ENCODE data around the gene SFMBT1.

DNA sequence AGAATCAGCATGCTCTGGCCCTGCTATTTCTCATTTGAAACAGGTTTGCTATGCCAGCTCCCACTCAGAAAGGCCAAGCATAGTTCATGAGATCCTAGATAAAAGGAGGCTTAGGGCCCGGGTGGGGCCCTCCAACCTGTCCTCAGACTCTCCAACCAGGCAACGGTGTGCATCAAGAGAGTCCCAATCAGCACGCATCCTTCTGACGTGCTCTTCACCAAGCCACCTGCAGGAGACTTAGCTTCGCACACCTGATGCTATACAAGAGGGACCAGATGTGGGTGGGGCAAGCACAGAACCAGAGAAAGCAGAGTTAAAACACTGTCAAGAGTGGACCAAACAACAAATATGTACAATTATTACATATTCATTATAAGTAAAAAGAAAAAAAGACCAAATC lies 165.8 kb downstream of the SFMBT1 start:
- TF ChIP-seq, protein P1, sequence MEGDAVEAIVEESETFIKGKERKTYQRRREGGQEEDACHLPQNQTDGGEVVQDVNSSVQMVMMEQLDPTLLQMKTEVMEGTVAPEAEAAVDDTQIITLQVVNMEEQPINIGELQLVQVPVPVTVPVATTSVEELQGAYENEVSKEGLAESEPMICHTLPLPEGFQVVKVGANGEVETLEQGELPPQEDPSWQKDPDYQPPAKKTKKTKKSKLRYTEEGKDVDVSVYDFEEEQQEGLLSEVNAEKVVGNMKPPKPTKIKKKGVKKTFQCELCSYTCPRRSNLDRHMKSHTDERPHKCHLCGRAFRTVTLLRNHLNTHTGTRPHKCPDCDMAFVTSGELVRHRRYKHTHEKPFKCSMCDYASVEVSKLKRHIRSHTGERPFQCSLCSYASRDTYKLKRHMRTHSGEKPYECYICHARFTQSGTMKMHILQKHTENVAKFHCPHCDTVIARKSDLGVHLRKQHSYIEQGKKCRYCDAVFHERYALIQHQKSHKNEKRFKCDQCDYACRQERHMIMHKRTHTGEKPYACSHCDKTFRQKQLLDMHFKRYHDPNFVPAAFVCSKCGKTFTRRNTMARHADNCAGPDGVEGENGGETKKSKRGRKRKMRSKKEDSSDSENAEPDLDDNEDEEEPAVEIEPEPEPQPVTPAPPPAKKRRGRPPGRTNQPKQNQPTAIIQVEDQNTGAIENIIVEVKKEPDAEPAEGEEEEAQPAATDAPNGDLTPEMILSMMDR (conservative IDR thresholded peaks at IDR 0.05; ENCODE audit: low read length), result no peak
- TF ChIP-seq EZH2phosphoT487 (IDR thresholded peaks at IDR 0.05; ENCODE audit: borderline replicate concordance, low read depth, low read length), result no peak

Data from OCI-LY7 (cell line).